Smooth muscle cell (in vitro differentiated cells): ENCODE results near the gene STK25. TPM values are rescaled to one million over a fixed set of nuclear protein-coding genes. Genes with fewer than 3 reads are reported as not detected.

Experiments
- DNase-seq: peaks from one replicate; lab custom pipeline; 2025; ENCODE audit not compliant: unreplicated experiment; lab: John Stamatoyannopoulos, UW
- H2AFZ ChIP-seq: fragments of 200-600 bp; sonication (generic); 2 replicates; pipeline ENCODE4 v1.6.0; 2016; ENCODE audit warnings: antibody characterized with exemption, low read depth, mild to moderate bottlenecking
- H3F3A ChIP-seq: fragments of 200-600 bp; sonication (generic); 2 replicates; pipeline ENCODE4 v1.6.0; 2017; ENCODE audit warnings: antibody characterized with exemption, low read depth
- H3K27ac ChIP-seq: fragments of 200-600 bp; sonication (generic); 2 replicates; pipeline ENCODE4 v1.5.1; 2016; ENCODE audit warnings: low read depth, mild to moderate bottlenecking
- H3K27me3 ChIP-seq: fragments of 200-600 bp; sonication (generic); 2 replicates; pipeline ENCODE4 v1.6.1; 2016; ENCODE audit warnings: low read depth, mild to moderate bottlenecking
- H3K36me3 ChIP-seq: fragments of 200-600 bp; sonication (generic); 2 replicates; pipeline ENCODE4 v1.5.1; 2016; ENCODE audit warnings: low read depth
- H3K4me1 ChIP-seq: fragments of 200-600 bp; sonication (generic); 2 replicates; pipeline ENCODE4 v1.5.1; 2016; ENCODE audit warnings: low read depth
- H3K4me2 ChIP-seq: fragments of 200-600 bp; sonication (generic); 2 replicates; pipeline ENCODE4 v1.6.0; 2016; ENCODE audit warnings: mild to moderate bottlenecking
- H3K4me3 ChIP-seq: fragments of 200-600 bp; sonication (generic); 2 replicates; pipeline ENCODE4 v1.5.1; 2016; ENCODE audit warnings: mild to moderate bottlenecking
- H3K79me2 ChIP-seq: fragments of 200-600 bp; sonication (generic); 2 replicates; pipeline ENCODE4 v1.6.0; 2016; ENCODE audit warnings: low read depth, mild to moderate bottlenecking
- H3K9ac ChIP-seq: fragments of 200-600 bp; sonication (generic); 2 replicates; pipeline ENCODE4 v1.6.0; 2016; ENCODE audit warnings: low read depth
- H3K9me3 ChIP-seq: fragments of 200-600 bp; sonication (generic); replicated peaks from 2 replicates; pipeline ENCODE4 v1.5.1; 2016; ENCODE audit warnings: low read depth
- H4K20me1 ChIP-seq: fragments of 200-600 bp; sonication (generic); 2 replicates; pipeline ENCODE4 v1.6.0; 2016; ENCODE audit warnings: low read depth
- CTCF ChIP-seq: fragments of 200-600 bp; sonication (generic); IDR thresholded peaks from 2 replicates; pipeline ENCODE4 v1.5.1; 2017; ENCODE audit warnings: borderline replicate concordance, mild to moderate bottlenecking, antibody characterized with exemption; ENCODE audit not compliant: insufficient read depth, poor library complexity, severe bottlenecking
- WGBS: methylation state at CpG from one replicate; pipeline ENCODE4 v1.1.7; 2016; ENCODE audit warnings: low lambda C conversion rate; 5-methylcytosine and 5-hydroxymethylcytosine counted together
- polyA plus RNA-seq: library from polyadenylated mRNA; unstranded; fragments of >200 nt; fragmentation: Nextera tagmentation; extraction: Ambion mirVana; gene quantifications from 2 replicates; pipeline ENCODE4 v1.2.1, GENCODE V29; 2016
- total RNA-seq: library from RNA; depleted of rRNA; stranded (reverse); fragments of >200 nt; gene quantifications from 2 replicates; pipeline ENCODE4 v1.2.3, GENCODE V29; 2014

The STK25 gene
- total and polyA plus RNA-seq, 2 experiments from 2014 or later, result 200 to 212 TPM

GRCh38 chr2:241496904-241497877 is 11.2 kb downstream of the STK25 start:
- H4K20me1 ChIP-seq, result peaks cover 50% of the 10 kb centered on the region
- DNase-seq, result no peak
- no peaks in the 10 kb centered on the region for H3F3A ChIP-seq
- H3K4me1 ChIP-seq, result no peaks in the 10 kb centered on the region
- no peaks in the 10 kb centered on the region for H3K9me3 ChIP-seq
- no peaks in the 10 kb centered on the region for H3K27me3 ChIP-seq
- 98% methylated on average over 29 of the region's 29 CpGs for WGBS
- H2AFZ ChIP-seq, result no peak overlapping the region
- no peak overlapping the region for H3K4me3 ChIP-seq
- H3K4me2 ChIP-seq, result no peak overlapping the region
- no peak overlapping the region for H3K9ac ChIP-seq
- H3K27ac ChIP-seq, result no peak overlapping the region
- no peaks in the 10 kb centered on the region for H3K36me3 ChIP-seq
- peaks cover 28% of the 10 kb centered on the region for H3K79me2 ChIP-seq
- no peak for TF ChIP-seq CTCF

- no peak overlapping the region for H2AFZ ChIP-seq
- H3K4me3 ChIP-seq, result no peak overlapping the region
- H4K20me1 ChIP-seq, result peaks cover 39% of the 10 kb centered on the region
- no peak for TF ChIP-seq CTCF
- H3F3A ChIP-seq, result no peaks in the 10 kb centered on the region
- peaks cover 18% of the 10 kb centered on the region for H3K79me2 ChIP-seq
- DNase-seq, result no peak
- no peak overlapping the region for H3K27ac ChIP-seq
- H3K4me1 ChIP-seq, result no peaks in the 10 kb centered on the region
- H3K27me3 ChIP-seq, result no peaks in the 10 kb centered on the region
- H3K9me3 ChIP-seq, result no peaks in the 10 kb centered on the region
- no peaks in the 10 kb centered on the region for H3K36me3 ChIP-seq
- no peak overlapping the region for H3K4me2 ChIP-seq
- no peak overlapping the region for H3K9ac ChIP-seq
- WGBS, result 98% methylated on average over 28 of the region's 28 CpGs
Observed at GRCh38 chr2:241496003-241496707, 12.2 kb downstream of the STK25 start.

GRCh38 chr2:241495172-241496002 is 13.0 kb downstream of the STK25 start:
- H3K36me3 ChIP-seq, result no peaks in the 10 kb centered on the region
- H4K20me1 ChIP-seq, result peaks cover 32% of the 10 kb centered on the region
- no peak for DNase-seq

More at GRCh38 chr2:241495172-241496002, 13.0 kb downstream of the STK25 start:
- Histone ChIP-seq H3K4me3 (no peak overlapping the region), H3K79me2 (peaks cover 11% of the 10 kb centered on the region), H3K27me3 (no peaks in the 10 kb centered on the region), H3K27ac (no peak overlapping the region), H2AFZ (no peak overlapping the region), H3K9ac (no peak overlapping the region), H3K4me2 (no peak overlapping the region), H3F3A (no peaks in the 10 kb centered on the region), H3K4me1 (no peaks in the 10 kb centered on the region), H3K9me3 (no peaks in the 10 kb centered on the region)
- WGBS, result 96% methylated on average over 34 of the region's 34 CpGs
- TF ChIP-seq CTCF, result no peak
